CD4-positive, alpha-beta T cell treated with Interleukin-4 for 4 hours (primary cell): Measurements from ENCODE around the gene GORASP2.
A peak's percentile ranks its signal among the peaks of the same experiment; 100 is the strongest.

Experiments
- DNase-seq: peaks from one replicate; pipeline ENCODE4 v3.0.0-alpha.2; 2020

GORASP2 gene

GRCh38 chr2:170924969-170925368 is 4.1 kb upstream of the GORASP2 start:
- no peak for DNase-seq

- DNase-seq, result no peak
Measured at GRCh38 chr2:170925923-170926322, 3.1 kb upstream of the GORASP2 start.

GRCh38 chr2:170926743-170927297 is 2.2 kb upstream of the GORASP2 start:
- DNase-seq, result no peak

GRCh38 chr2:170928036-170928823 is 823 bp upstream of the GORASP2 start:
- DNase-seq, result no peak

GRCh38 chr2:170929686-170930050 is 615 bp downstream of the GORASP2 start:
- peak; percentile 27 for DNase-seq

GRCh38 chr2:170930131-170930990 is 1.3 kb downstream of the GORASP2 start:
- DNase-seq, result peak; percentile 81

GRCh38 chr2:170930991-170931266 is 1.9 kb downstream of the GORASP2 start:
- DNase-seq, result no peak

- no peak for DNase-seq
Measured at GRCh38 chr2:170932166-170932565, 3.1 kb downstream of the GORASP2 start.

- no peak for DNase-seq
Measured at GRCh38 chr2:170932948-170933347, 3.9 kb downstream of the GORASP2 start.

GRCh38 chr2:170937709-170938379 is 8.8 kb downstream of the GORASP2 start:
- DNase-seq, result no peak

GRCh38 chr2:170940066-170940465 is 11.0 kb downstream of the GORASP2 start:
- DNase-seq, result no peak

- DNase-seq, result no peak
Measured at GRCh38 chr2:170942615-170943014, 13.6 kb downstream of the GORASP2 start.

- DNase-seq, result no peak
Measured at GRCh38 chr2:170943041-170943440, 14.0 kb downstream of the GORASP2 start.

GRCh38 chr2:170943596-170943995 is 14.5 kb downstream of the GORASP2 start:
- no peak for DNase-seq

- DNase-seq, result no peak
Measured at GRCh38 chr2:170944545-170944944, 15.5 kb downstream of the GORASP2 start.

GRCh38 chr2:170949415-170949814 is 20.4 kb downstream of the GORASP2 start:
- no peak for DNase-seq

- DNase-seq, result no peak
Measured at GRCh38 chr2:170950221-170950761, 21.2 kb downstream of the GORASP2 start.

GRCh38 chr2:170953941-170954340 is 24.9 kb downstream of the GORASP2 start:
- no peak for DNase-seq

- no peak for DNase-seq
Measured at GRCh38 chr2:170963386-170963785, 34.3 kb downstream of the GORASP2 start.

GRCh38 chr2:170965446-170966225 is 36.6 kb downstream of the GORASP2 start:
- DNase-seq, result no peak

- DNase-seq, result no peak
Measured at GRCh38 chr2:170966648-170967396, 37.8 kb downstream of the GORASP2 start.

GRCh38 chr2:170967553-170967952 is 38.5 kb downstream of the GORASP2 start:
- no peak for DNase-seq
